ENCODE data around the gene EOMES.

EOMES gene

DNA sequence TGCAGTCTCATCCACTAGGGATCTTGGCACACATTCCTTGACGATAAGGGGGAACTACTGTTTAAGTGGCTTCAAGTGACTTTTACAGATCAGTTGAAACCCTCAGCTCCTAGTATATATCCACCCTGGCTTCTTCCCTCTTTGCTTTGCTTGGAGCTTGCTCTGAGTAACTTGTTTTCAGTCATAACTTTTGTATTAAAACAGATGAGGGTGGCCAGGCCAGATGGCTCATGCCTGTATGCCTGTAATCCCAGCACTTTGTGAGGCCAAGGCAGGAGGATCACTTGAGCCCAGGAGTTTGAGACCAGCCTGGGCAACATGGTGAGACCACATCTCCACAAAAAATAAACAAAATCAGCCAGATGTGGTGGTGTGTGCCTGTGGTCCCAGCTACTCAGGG is 42.4 kb downstream of the EOMES start:
- DNase-seq = no peak

DNA sequence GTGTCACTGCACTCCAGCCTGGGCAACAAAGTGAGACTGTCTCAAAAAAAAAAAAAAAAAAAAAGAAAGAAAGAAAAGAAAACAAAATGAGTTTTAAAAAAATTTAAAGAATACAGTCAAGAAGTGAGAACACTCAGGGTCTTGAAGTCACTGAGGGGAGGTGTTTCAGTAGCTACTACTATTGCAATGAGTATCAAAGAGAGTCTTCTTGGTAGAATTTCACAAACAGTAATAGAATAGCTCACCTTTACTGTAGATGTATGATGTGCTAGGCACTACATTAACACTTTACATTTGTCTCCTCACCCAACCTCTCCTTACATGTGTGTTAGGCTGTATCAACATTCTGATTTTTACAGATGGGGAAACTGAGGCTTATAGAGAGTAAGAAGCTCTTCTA is 43.9 kb downstream of the EOMES start:
- no peak for DNase-seq

DNA sequence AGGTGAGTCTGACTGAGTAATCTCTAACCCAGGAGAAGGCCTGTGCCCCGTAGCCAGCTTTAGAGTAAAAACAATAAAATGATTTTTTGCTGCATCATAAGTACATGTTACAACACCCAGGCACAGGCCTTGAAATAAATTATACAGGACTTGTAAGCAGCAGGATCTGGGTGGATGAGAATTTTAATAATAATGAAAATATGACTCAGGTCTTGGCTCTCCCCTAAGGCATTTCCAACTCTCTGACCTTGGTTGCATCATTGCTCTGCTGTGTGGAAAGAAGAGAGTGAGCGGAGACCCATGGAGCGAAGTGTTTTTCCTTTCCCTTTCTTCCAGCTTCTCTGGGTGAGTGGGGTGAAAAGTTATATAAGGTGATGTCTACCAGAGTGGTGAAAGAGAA is 44.6 kb downstream of the EOMES start:
- no peak for DNase-seq

DNA sequence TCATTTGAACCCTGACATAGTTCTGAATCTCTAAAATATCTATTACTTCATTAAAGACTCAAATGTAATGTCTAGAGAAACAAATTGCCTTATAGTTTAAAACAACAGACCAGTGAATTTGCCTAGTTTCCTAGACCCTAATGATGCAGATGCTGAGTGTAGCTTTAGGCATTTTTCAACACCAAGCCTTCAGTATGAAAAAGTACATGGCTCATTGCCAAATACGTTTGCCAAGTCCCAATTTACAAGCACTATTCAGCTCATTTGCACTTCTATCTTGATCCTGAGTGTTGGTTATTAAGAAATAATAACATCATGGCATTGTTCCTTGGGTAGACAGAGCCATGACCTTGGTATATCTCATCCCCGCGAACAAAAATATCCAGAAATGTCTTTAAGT is 46.8 kb downstream of the EOMES start:
- DNase-seq = peak in 2 of 3 experiments; percentile 2 to 68

DNA sequence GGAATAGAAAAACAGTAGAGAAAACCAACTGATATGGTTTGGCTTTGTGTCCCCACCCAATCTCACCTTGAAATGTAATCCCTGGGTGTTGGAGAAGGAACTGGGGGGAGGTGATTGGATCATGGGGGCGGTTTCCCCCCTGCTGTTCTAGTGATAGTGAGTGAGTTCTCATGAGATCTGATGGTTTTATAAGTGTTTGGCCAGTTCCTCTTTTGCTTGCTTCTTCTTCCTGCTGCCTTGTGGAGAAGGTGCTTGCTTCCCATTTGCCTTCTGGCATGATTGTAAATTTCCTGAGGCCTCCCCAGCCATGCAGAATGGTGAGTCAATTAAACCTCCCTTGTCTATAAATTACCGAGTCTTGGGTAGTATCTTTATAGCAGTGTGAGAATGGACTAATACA is 48.4 kb downstream of the EOMES start:
- DNase-seq = no peak

DNA sequence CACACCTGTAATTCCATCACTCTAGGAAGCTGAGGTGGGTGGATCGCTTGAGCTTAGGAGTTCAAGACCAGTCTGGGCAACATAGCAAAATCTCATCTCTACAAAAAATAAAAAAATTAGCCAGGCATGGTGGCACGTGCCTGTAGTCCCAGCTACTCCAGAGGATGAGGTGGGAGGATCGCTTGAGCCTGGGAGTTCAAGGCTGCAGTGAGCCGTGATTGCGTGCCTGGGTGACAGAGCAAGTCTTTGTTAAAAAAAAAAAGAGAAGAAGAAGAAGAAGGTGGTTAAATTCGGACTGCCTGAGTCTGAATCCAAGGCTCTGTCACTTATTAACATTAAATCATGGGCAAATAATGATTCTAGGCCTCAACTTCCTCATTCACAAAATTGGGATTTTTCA is 51.0 kb downstream of the EOMES start:
- no peak for DNase-seq

DNA sequence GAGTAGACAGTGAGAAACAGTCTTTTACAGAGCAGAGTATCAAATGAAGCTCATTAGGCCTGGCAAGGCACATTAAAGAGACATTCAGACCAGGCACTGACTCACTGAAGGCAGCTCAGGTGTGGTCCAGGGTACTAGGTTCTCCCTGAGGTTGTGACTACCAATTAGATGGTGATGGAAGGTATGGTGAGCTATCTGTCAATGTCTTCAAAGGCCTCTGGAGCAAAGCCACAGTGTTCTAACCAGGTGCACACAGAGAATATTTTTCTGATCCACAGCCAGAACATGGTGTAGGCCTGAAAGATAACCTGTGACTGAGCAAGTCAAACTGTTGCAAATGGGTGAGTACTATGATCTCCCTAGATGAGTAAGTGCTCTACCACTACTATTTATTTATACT is 51.5 kb downstream of the EOMES start:
- DNase-seq = no peak

DNA sequence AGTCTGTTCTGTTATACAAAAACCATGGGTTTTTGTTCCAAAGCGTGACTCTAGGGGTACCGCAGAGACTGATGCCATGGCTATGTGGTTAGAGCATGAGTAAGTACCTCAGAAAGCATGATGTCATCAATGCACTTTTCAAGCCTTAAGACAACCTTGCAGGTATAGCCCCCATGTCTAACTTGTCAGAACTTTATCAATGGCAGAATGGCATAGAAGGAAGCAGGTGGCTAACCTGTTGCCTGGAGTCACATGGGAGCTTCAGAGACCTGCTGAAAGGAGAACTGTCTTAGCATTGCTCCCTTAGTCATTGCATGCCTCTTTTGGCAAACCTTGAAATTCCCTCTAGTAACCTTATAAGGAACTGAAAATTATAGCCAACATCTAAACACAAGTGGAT is 52.5 kb downstream of the EOMES start:
- DNase-seq = no peak

DNA sequence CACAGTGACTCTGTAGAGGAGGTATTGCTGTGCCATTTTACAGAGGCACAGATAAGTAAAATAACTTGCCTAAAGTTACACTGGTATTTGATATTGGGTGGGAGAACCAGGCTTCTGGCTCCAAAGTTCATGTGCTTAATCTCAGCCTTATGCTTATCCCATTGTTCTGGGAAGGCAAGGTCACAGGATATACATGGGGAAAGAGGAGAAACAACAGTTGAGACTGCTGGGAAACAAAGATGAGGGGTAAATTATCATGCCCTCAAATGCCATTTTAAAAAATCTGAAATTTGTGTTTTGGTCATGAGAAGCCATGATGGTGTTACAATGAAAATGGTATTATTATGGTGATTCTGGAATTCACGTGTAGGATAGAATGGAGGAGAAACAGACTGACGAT is 54.4 kb downstream of the EOMES start:
- DNase-seq = no peak

DNA sequence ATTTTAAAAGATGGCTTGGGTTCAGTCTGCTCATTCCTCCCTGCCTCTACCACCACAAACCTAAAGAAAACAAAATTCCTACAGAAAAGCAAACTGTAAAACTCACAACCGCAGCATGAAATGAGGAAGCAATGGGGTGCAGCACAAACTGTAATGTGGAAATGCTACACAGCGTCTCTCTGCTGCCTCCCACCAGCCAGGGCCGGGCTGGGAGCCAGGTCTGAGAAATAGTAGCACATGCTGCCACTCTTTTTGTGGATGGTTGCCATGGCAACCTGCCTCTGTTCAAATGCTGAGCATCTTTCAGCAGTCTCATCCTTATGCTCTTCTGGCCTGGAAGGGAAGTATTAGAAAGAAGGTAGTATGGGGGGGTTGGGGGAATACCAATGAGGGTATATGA is 55.4 kb downstream of the EOMES start:
- DNase-seq = peak in 1 of 3 experiments; percentile 52

DNA sequence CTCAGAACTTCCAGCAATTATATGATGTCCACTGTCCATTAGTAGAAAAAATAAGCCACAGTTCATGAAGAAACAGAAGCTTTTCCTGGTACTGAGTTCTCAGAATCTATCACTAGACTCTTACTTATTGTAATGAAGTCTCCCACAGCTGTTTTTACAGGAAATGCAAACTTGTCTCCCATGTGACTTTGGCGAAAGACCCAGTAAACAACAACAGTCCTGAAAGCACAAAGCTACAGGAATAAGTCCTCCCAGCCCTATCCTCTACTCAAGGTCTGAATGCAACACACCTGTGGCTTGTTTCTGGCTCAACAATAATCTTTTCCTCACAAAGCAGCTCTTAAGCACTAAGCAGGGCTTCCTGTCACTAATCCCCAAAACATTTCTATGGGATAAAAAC is 55.9 kb downstream of the EOMES start:
- DNase-seq = no peak
